Dedifferentiated amniotic fluid mesenchymal stem cell (primary cell): ENCODE data around the gene ZYG11B.
"Not testable (repeated sequence)": the region's sequence is repeated elsewhere in the genome, so short reads cannot be mapped to it uniquely, and the experiment has no call there.

Source experiments
- DNase-seq: peaks from one replicate; pipeline ENCODE4 v3.0.0-alpha.2; 2016; ENCODE audit errors: extremely low spot score

ZYG11B gene

GRCh38 chr1:52756020-52756419 lies 29.8 kb downstream of the ZYG11B start:
- DNase-seq: no peak

- no peak for DNase-seq
Observed at GRCh38 chr1:52759908-52760307, 33.7 kb downstream of the ZYG11B start.

- no peak for DNase-seq
Observed at GRCh38 chr1:52767596-52768280, 41.5 kb downstream of the ZYG11B start.

GRCh38 chr1:52769346-52770033 lies 43.2 kb downstream of the ZYG11B start:
- DNase-seq: no peak

GRCh38 chr1:52771384-52771783 lies 45.1 kb downstream of the ZYG11B start:
- DNase-seq: no peak

GRCh38 chr1:52786148-52786547 lies 59.9 kb downstream of the ZYG11B start:
- DNase-seq: no peak

GRCh38 chr1:52790429-52790828 lies 64.2 kb downstream of the ZYG11B start:
- DNase-seq: not testable (repeated sequence)

- no peak for DNase-seq
Observed at GRCh38 chr1:52792036-52792435, 65.8 kb downstream of the ZYG11B start.

GRCh38 chr1:52793717-52794116 lies 67.5 kb downstream of the ZYG11B start:
- DNase-seq: not testable (repeated sequence)

- DNase-seq: no peak
Observed at GRCh38 chr1:52795464-52795863, 69.2 kb downstream of the ZYG11B start.

- no peak for DNase-seq
Observed at GRCh38 chr1:52798331-52798730, 72.1 kb downstream of the ZYG11B start.

GRCh38 chr1:52801011-52801410 lies 74.8 kb downstream of the ZYG11B start:
- no peak for DNase-seq

- not testable (repeated sequence) for DNase-seq
Observed at GRCh38 chr1:52804083-52804482, 77.8 kb downstream of the ZYG11B start.

- DNase-seq: no peak
Observed at GRCh38 chr1:52814465-52814864, 88.2 kb downstream of the ZYG11B start.

GRCh38 chr1:52820830-52821229 lies 94.6 kb downstream of the ZYG11B start:
- DNase-seq: not testable (repeated sequence)

- no peak for DNase-seq
Observed at GRCh38 chr1:52825868-52826267, 99.6 kb downstream of the ZYG11B start.

GRCh38 chr1:52834798-52835197 lies 108.5 kb downstream of the ZYG11B start:
- no peak for DNase-seq

- no peak for DNase-seq
Observed at GRCh38 chr1:52836035-52836434, 109.8 kb downstream of the ZYG11B start.

- DNase-seq: not testable (repeated sequence)
Observed at GRCh38 chr1:52839175-52839574, 112.9 kb downstream of the ZYG11B start.

- peak; percentile 45 for DNase-seq
Observed at GRCh38 chr1:52842643-52843310, 116.5 kb downstream of the ZYG11B start, which contains the start of gene ZYG11A. TSS of gene ZYG11A (plus strand) at chr1:52842760. CDS start at chr1:52842884, 124 bp downstream.

GRCh38 chr1:52845119-52845518 lies 118.9 kb downstream of the ZYG11B start:
- DNase-seq: not testable (repeated sequence)

- DNase-seq: no peak
Observed at GRCh38 chr1:52848423-52848822, 122.2 kb downstream of the ZYG11B start.

- DNase-seq: no peak
Observed at GRCh38 chr1:52850951-52851350, 124.7 kb downstream of the ZYG11B start.
